ENCODE results near the gene KCNMA1.

DNA sequence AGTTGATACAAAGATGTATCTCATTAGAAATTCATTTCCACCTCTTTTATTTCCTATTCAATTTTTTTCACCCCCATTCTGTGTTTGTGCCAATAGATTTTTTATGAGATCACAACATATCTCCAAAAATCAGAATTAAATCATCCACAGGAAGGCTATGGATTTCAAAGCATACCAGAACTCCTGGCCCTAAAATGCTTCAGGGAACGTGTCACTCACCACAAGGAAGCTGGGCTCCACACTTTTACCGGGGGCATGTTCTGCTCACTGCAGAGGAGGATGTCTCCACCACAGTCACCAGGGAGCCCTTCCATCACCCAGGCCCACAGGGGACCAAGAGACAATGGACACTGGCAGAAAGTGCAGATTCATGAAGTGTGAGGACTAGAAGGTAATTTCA, 456.8 kb downstream of the KCNMA1 start:
- TF ChIP-seq CTCF (IDR thresholded peaks at IDR 0.05) (no peak), POLR2A (IDR thresholded peaks at IDR 0.05) (no peak)
